Psoas muscle (tissue), 8 donors: ENCODE data around the gene VPS37C. TPM values are rescaled to one million over a fixed set of nuclear protein-coding genes. Genes with fewer than 3 reads are reported as not detected.

ENCODE experiments used
- ATAC-seq, 4 donors: fragments of 200-7000 bp; cut with Tn5 transposase; one replicate each; pipeline ENCODE4 v1.9.1; 2020; ENCODE audit warnings: moderate library complexity in 3 of 4, mild to moderate bottlenecking in 2 of 4
- DNase-seq, 2 donors: peaks; one replicate each; pipeline ENCODE4 v3.0.0-alpha.2; 2020
- H3K27ac ChIP-seq: fragments of 200-600 bp; one replicate; pipeline ENCODE4 v1.8.0; 2022
- H3K27me3 ChIP-seq, 3 donors: fragments of 200-600 bp in 1 of 3; one replicate each; pipeline versions ENCODE4 v1.6.1 to v1.8.0; 2013 to 2022; ENCODE audit warnings: low read length in 2 of 3, mild to moderate bottlenecking in 2 of 3, moderate library complexity in 1 of 3; ENCODE audit not compliant: insufficient read depth in 3 of 3
- H3K36me3 ChIP-seq, 2 donors: fragments of 200-600 bp in 1 of 2; one replicate each; pipeline versions ENCODE4 v1.6.1 to v1.8.0; 2013 to 2022; ENCODE audit warnings: low read depth in 1 of 2, mild to moderate bottlenecking in 1 of 2, moderate library complexity in 1 of 2; ENCODE audit not compliant: insufficient read depth in 1 of 2
- H3K4me1 ChIP-seq: fragments of 200-600 bp; one replicate; pipeline ENCODE4 v1.8.0; 2022
- H3K4me3 ChIP-seq: fragments of 200-600 bp; one replicate; pipeline ENCODE4 v1.8.0; 2022; ENCODE audit warnings: mild to moderate bottlenecking
- H3K9me3 ChIP-seq: fragments of 200-600 bp; one replicate; pipeline ENCODE4 v1.8.0; 2022
- CTCF ChIP-seq: fragments of 200-600 bp; IDR thresholded peaks from one replicate; pipeline ENCODE4 v1.8.0; 2022; ENCODE audit warnings: antibody characterized with exemption
- WGBS, 3 donors: extraction: QIAGEN DNeasy Blood & Tissue Kit; methylation state at CpG; one replicate each; pipeline versions ENCODE4 v1.1.6 to v1.1.7; 2013; 5-methylcytosine and 5-hydroxymethylcytosine counted together
- intact Hi-C, 2 donors: fragments of 100-400 bp; cut with DNase I; formaldehyde crosslinking; loops; one replicate each; pipeline versions ENCODE4 v1.11.0 to v1.14.2; 2022
- polyA plus RNA-seq, 3 donors: library from polyadenylated mRNA; stranded (reverse); fragments of 200-250 nt; gene quantifications; one replicate each; pipeline ENCODE4 v1.2.3, GENCODE V29; 2013
- total RNA-seq, 4 donors: library from RNA; stranded (reverse); fragmentation: NEBNext Ultra II Directional in 2 of 4; extraction: Animal tissue kit (Norgen Biotek cat#: 25700) in 2 of 4; gene quantifications; one replicate each; pipeline versions ENCODE4 v1.2.1 to v1.2.4, GENCODE V29; 2021 to 2023
- donor health status: healthy with polysubstance abuse.
- donor health status: DM: no; HTN: no; CAD: no; lungs with moderate emphysema.
- donor health status: Bipolar disorder and iron deficiency.
- donor health status: healthy.
- donor health status: DM: yes; HTN: yes; CAD: no.
- donor health status: DM: no; HTN: no; CAD: no.
- donor health status: DM: no; HTN: no; CAD: no.
- donor health status: DM: yes; HTN: yes; CAD: no.

The VPS37C gene
- total and polyA plus RNA-seq, 7 donors: 16.9 to 39.8 (median 25.6) TPM

DNA sequence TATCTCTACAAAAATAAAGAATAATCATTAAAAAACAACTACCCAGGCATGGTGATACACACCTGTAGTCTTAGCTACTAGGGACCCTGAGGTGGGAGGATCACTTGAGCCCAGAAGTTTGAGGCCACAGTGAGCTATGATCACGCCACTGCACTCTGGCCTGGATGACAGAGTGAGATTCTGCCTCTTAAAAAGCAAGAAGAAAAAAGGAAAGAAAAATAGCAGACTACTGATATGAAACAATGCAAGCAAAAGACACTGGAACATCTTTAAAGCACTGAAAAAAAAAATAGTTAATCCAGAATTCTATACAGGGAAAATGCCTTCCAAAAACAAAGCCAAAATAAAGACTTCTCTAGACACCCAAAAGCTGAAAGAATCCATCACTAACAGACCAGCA, 5.9 kb downstream of the VPS37C start:
- intact Hi-C loops: no loop called here
- H3K9me3 ChIP-seq: peaks cover 4% of the 10 kb centered on the region
- peaks cover 56% of the 10 kb centered on the region for H3K4me1 ChIP-seq
- no peaks in the 10 kb centered on the region for H3K27me3 ChIP-seq
- no peak overlapping the region for H3K27ac ChIP-seq
- H3K4me3 ChIP-seq: no peak overlapping the region
- DNase-seq (no peak), ATAC-seq (no peak)
- WGBS, 3 donors: 92 to 100% (median 100%) methylated on average over 1 of the region's 1 CpG
- no peak for TF ChIP-seq CTCF
- no peaks in the 10 kb centered on the region for H3K36me3 ChIP-seq

- TF ChIP-seq CTCF: no peak
- H3K9me3 ChIP-seq: peaks cover 4% of the 10 kb centered on the region
- no peak overlapping the region for H3K27ac ChIP-seq
- intact Hi-C loops: no loop called here
- 98 to 99% (median 98%) methylated on average over 4 of the region's 4 CpGs for WGBS, 3 donors
- H3K36me3 ChIP-seq: no peaks in the 10 kb centered on the region
- H3K27me3 ChIP-seq: no peaks in the 10 kb centered on the region
- ATAC-seq (no peak), DNase-seq (no peak)
- H3K4me1 ChIP-seq: peaks cover 57% of the 10 kb centered on the region
- no peak overlapping the region for H3K4me3 ChIP-seq
Observed at GRCh38 chr11:61154528-61154927, 6.7 kb downstream of the VPS37C start.

DNA sequence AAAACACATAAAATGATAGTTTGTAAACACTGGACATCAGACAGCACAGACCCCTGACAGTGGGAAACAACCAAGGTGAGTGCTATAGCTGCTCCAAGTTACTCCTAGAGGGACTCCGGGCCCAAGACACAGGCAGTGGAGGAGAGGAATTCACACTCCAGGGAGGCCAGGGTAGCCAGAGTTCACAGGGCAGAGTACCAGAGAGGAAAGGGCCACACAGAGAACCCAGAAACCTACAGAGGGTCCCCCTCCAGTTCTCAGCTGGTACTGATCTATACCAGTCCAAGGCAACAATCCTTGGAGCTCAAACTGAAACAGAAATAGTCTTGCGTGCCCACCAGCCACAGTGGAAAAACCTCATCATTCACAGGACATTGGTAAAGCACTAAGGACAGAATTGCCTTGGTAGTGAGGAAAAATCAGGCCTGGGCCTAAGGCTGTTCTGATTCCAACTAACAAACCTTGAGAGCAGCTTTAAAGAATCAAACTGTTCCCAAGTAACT, 7.6 kb downstream of the VPS37C start:
- Histone ChIP-seq H3K27me3 (no peaks in the 10 kb centered on the region), H3K36me3 (no peaks in the 10 kb centered on the region), H3K4me3 (no peak overlapping the region), H3K9me3 (peaks cover 4% of the 10 kb centered on the region), H3K4me1 (peaks cover 52% of the 10 kb centered on the region), H3K27ac (peak overlapping the region; percentile 57)
- WGBS, 3 donors: 47 to 70% (median 57%) methylated on average over 2 of the region's 2 CpGs
- TF ChIP-seq CTCF: no peak
- intact Hi-C loops: no loop called here
- ATAC-seq (peak in 2 of 4 donors; percentile 13 to 15), DNase-seq (no peak)

- peak in 3 of 4 donors; percentile 39 to 68 (median 58) for ATAC-seq
- WGBS, 3 donors: 57 to 58% (median 57%) methylated on average over 9 of the region's 9 CpGs
- H3K4me1 ChIP-seq: peaks cover 47% of the 10 kb centered on the region
- intact Hi-C loops: no loop called here
- H3K9me3 ChIP-seq: peaks cover 4% of the 10 kb centered on the region
- no peak for TF ChIP-seq CTCF
- peak overlapping the region; percentile 57 for H3K27ac ChIP-seq
- H3K27me3 ChIP-seq: no peaks in the 10 kb centered on the region
- H3K4me3 ChIP-seq: no peak overlapping the region
- H3K36me3 ChIP-seq: no peaks in the 10 kb centered on the region
- DNase-seq: no peak
Observed at GRCh38 chr11:61152816-61153592, 8.2 kb downstream of the VPS37C start.
